Endodermal cell (in vitro differentiated cells): Measurements from ENCODE around the gene LGMN. TPM values are rescaled to one million over a fixed set of nuclear protein-coding genes. Genes with fewer than 3 reads are reported as not detected.
"Not testable (repeated sequence)": the region's sequence is repeated elsewhere in the genome, so short reads cannot be mapped to it uniquely, and the experiment has no call there.

ENCODE experiments used
- DNase-seq: peaks from one replicate; pipeline ENCODE4 v3.0.0-alpha.2; 2017
- H3K27ac ChIP-seq: 2 replicates; pipeline ENCODE4 v1.5.1; 2013; ENCODE audit warnings: mild to moderate bottlenecking, low read depth, low read length, moderate library complexity
- H3K27me3 ChIP-seq: 2 replicates; pipeline ENCODE4 v1.6.1; 2013; ENCODE audit warnings: mild to moderate bottlenecking, low read length, moderate library complexity; ENCODE audit not compliant: insufficient read depth, control insufficient read depth, poor library complexity, severe bottlenecking
- H3K36me3 ChIP-seq: 2 replicates; pipeline ENCODE4 v1.7.0; 2013; ENCODE audit warnings: mild to moderate bottlenecking, low read length, moderate library complexity; ENCODE audit not compliant: control insufficient read depth, insufficient read depth
- H3K4me1 ChIP-seq: one replicate; pipeline ENCODE4 v1.7.0; 2013; ENCODE audit warnings: low read length; ENCODE audit not compliant: control insufficient read depth, insufficient read depth
- H3K4me3 ChIP-seq: 2 replicates; pipeline ENCODE4 v1.5.1; 2013; ENCODE audit warnings: mild to moderate bottlenecking, low read length, moderate library complexity
- H3K9ac ChIP-seq: 2 replicates; pipeline ENCODE4 v1.6.1; 2013; ENCODE audit warnings: mild to moderate bottlenecking, low read length, moderate library complexity; ENCODE audit not compliant: poor library complexity, severe bottlenecking; ENCODE audit errors: extremely low read depth
- H3K9me3 ChIP-seq: 2 replicates; pipeline ENCODE4 v1.6.1; 2013; ENCODE audit warnings: mild to moderate bottlenecking, low read length, moderate library complexity; ENCODE audit not compliant: control insufficient read depth
- H3K27ac Mint-ChIP-seq: 2 replicates; pipeline ENCODE4 v1.8.0; 2020; ENCODE audit warnings: mixed read lengths
- H3K27me3 Mint-ChIP-seq: 2 replicates; pipeline ENCODE4 v1.8.0; 2021; ENCODE audit warnings: mild to moderate bottlenecking, mixed read lengths; ENCODE audit not compliant: insufficient read depth
- H3K36me3 Mint-ChIP-seq: 2 replicates; pipeline ENCODE4 v1.8.0; 2020; ENCODE audit warnings: low read depth, mixed read lengths
- H3K4me1 Mint-ChIP-seq: 2 replicates; pipeline ENCODE4 v1.8.0; 2020; ENCODE audit warnings: mixed read lengths
- H3K4me3 Mint-ChIP-seq: 2 replicates; pipeline ENCODE4 v1.8.0; 2020; ENCODE audit warnings: mild to moderate bottlenecking, moderate library complexity, mixed read lengths
- H3K9me3 Mint-ChIP-seq: 2 replicates; pipeline ENCODE4 v1.8.0; 2020; ENCODE audit warnings: mild to moderate bottlenecking, mixed read lengths
- WGBS, 2 experiments: methylation state at CpG; one replicate each; pipeline versions ENCODE4 v1.1.5 to v1.1.7; 2013; ENCODE audit warnings: missing lambda C conversion rate in 2 of 2, mixed read lengths in 1 of 2; ENCODE audit not compliant: insufficient coverage in 1 of 2, insufficient read length in 1 of 2; 5-methylcytosine and 5-hydroxymethylcytosine counted together
- total RNA-seq, 2 donors: library from RNA; stranded (reverse); fragmentation: NEBNext Ultra II Directional in 1 of 2; extraction: Animal tissue kit (Norgen Biotek cat#: 25700) in 1 of 2; gene quantifications; 2 replicates in 1 of 2; 3 replicates in 1 of 2; pipeline ENCODE4 v1.2.1, GENCODE V29; 2021
- TF ChIP-seq, protein P1 (sequence below): fragments of 200-600 bp; sonication (generic); conservative IDR thresholded peaks from 2 replicates; pipeline ENCODE4 v1.5.0; 2021; ENCODE audit warnings: antibody characterized with exemption, mild to moderate bottlenecking

Gene LGMN
- total RNA-seq, 2 donors from 2014 or later: 61.4 to 87.2 TPM

DNA sequence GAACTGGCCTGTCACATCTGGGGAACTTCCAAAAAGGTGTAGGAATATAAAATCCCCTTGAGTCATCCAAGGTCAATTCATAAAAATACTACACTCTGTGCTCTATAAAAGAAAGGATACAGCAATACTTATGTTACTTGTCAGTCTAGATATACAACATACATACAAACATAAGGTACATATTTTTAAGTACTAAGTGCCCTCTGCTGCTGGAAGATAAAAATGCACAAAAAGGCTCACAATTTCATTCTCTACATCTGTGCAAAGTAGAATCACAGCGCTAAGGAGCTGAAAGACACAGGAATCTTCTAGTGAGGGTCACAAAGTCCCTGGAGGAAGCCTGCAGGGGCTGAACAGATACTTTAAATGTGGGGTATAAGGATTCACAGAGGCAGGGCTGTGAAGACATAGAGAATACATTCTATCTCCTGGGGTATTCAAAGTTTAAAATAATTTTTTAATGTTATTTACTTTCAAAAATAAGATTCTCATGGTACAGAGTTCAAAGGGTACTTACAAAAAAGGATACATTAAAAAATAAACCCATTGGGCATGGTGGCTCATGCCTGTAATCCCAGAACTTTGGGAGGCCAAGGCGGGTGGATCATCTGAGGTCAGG is 35.5 kb upstream of the LGMN start:
- 72 to 79% methylated on average over 2 of the region's 2 CpGs for WGBS, 2 experiments
- Mint-ChIP-seq H3K9me3 (peaks cover 8% of the 10 kb centered on the region), H3K4me3 (no peak overlapping the region), H3K27ac (no peak overlapping the region), H3K36me3 (no peaks in the 10 kb centered on the region), H3K27me3 (no peaks in the 10 kb centered on the region), H3K4me1 (no peaks in the 10 kb centered on the region)
- peaks cover 11% of the 10 kb centered on the region for H3K9me3 ChIP-seq
- H3K4me3 ChIP-seq: no peak overlapping the region
- H3K9ac ChIP-seq: no peak overlapping the region
- H3K4me1 ChIP-seq: peaks cover 5% of the 10 kb centered on the region
- no peaks in the 10 kb centered on the region for H3K27me3 ChIP-seq
- no peaks in the 10 kb centered on the region for H3K36me3 ChIP-seq
- no peak for DNase-seq
- TF ChIP-seq, protein P1, sequence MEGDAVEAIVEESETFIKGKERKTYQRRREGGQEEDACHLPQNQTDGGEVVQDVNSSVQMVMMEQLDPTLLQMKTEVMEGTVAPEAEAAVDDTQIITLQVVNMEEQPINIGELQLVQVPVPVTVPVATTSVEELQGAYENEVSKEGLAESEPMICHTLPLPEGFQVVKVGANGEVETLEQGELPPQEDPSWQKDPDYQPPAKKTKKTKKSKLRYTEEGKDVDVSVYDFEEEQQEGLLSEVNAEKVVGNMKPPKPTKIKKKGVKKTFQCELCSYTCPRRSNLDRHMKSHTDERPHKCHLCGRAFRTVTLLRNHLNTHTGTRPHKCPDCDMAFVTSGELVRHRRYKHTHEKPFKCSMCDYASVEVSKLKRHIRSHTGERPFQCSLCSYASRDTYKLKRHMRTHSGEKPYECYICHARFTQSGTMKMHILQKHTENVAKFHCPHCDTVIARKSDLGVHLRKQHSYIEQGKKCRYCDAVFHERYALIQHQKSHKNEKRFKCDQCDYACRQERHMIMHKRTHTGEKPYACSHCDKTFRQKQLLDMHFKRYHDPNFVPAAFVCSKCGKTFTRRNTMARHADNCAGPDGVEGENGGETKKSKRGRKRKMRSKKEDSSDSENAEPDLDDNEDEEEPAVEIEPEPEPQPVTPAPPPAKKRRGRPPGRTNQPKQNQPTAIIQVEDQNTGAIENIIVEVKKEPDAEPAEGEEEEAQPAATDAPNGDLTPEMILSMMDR: peak; percentile 73
- no peak overlapping the region for H3K27ac ChIP-seq

DNA sequence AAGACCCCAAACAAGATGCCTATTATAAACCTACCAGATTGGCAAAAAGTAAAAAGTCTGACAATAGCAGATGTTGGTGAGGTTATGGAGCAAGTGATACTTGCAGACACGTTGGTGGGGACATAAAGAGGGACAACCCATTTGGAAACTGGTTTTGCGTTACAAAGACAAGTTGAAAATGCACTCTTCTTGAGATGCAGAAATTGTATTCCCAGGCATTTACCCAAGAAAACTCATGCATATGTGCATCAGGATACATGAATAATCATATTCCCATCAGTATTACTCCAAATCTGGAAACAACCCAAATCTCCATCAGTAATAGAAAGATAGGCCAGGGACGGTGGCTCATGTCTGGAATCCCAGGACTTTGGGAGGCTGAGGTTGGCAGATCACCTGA is 32.9 kb upstream of the LGMN start:
- no peaks in the 10 kb centered on the region for H3K9me3 Mint-ChIP-seq
- no peaks in the 10 kb centered on the region for H3K4me1 Mint-ChIP-seq
- H3K27me3 Mint-ChIP-seq: peaks cover 2% of the 10 kb centered on the region
- H3K27ac Mint-ChIP-seq: no peak overlapping the region
- H3K4me3 Mint-ChIP-seq: no peak overlapping the region
- peaks cover 2% of the 10 kb centered on the region for H3K9me3 ChIP-seq
- no peak overlapping the region for H3K27ac ChIP-seq
- DNase-seq: no peak
- no peaks in the 10 kb centered on the region for H3K36me3 ChIP-seq
- H3K36me3 Mint-ChIP-seq: no peaks in the 10 kb centered on the region
- H3K27me3 ChIP-seq: no peaks in the 10 kb centered on the region
- H3K4me3 ChIP-seq: no peak overlapping the region
- TF ChIP-seq, protein P1: no peak
- peaks cover 5% of the 10 kb centered on the region for H3K4me1 ChIP-seq
- 78 to 84% methylated on average over 3 of the region's 3 CpGs for WGBS, 2 experiments
- no peak overlapping the region for H3K9ac ChIP-seq

- Mint-ChIP-seq H3K27ac (no peak overlapping the region), H3K9me3 (no peaks in the 10 kb centered on the region), H3K4me1 (no peaks in the 10 kb centered on the region), H3K4me3 (no peak overlapping the region), H3K36me3 (no peaks in the 10 kb centered on the region), H3K27me3 (peaks cover 2% of the 10 kb centered on the region)
- no peaks in the 10 kb centered on the region for H3K9me3 ChIP-seq
- peaks cover 4% of the 10 kb centered on the region for H3K4me1 ChIP-seq
- no peak overlapping the region for H3K27ac ChIP-seq
- TF ChIP-seq, protein P1: no peak
- 86 to 94% methylated on average over 4 to 6 of the region's 7 CpGs for WGBS, 2 experiments
- H3K36me3 ChIP-seq: no peaks in the 10 kb centered on the region
- no peak overlapping the region for H3K9ac ChIP-seq
- no peak for DNase-seq
- no peak overlapping the region for H3K4me3 ChIP-seq
- H3K27me3 ChIP-seq: no peaks in the 10 kb centered on the region
Observed at GRCh38 chr14:92780444-92781232, 32.2 kb upstream of the LGMN start.

DNA sequence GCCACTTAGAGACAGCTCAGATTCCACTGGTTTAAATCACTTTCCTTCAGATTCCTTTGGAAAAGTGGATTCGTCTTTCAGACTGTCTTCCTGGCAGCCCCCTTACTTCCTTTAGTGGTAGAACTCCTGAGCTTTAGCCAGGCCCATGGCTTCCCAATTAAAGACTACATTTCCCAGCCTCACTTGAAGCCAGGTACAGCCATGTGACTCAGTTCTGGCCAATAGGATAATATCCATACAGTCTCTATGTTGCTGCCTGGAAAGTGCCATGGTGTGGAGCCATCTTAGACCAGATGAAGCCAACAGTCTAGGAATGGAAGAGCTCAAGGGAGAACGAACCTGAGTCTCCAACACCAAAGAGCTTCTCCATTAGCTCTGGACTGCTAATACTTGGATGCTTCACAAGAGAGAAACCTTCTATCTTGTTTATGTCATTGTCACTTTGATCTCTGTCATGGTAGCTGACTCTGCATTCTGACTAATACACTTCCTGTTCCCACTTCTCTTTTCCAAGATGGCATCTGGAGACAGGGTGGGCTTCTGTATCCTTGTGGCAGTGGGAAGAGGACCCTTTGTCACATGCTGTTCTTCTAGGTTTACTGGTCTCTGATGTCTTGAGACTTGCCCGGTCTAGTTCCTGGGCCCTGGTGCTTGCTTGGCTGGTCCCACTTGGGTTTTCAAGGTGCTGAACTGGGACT is 30.6 kb upstream of the LGMN start:
- H3K9me3 ChIP-seq, H3K4me1 Mint-ChIP-seq, H3K27me3 ChIP-seq, H3K27ac ChIP-seq, H3K27ac Mint-ChIP-seq, H3K36me3 ChIP-seq, DNase-seq, H3K9me3 Mint-ChIP-seq, H3K9ac ChIP-seq, H3K36me3 Mint-ChIP-seq, H3K27me3 Mint-ChIP-seq, H3K4me3 Mint-ChIP-seq, H3K4me1 ChIP-seq, H3K4me3 ChIP-seq: not testable (repeated sequence)
- WGBS, 2 experiments: 100% methylated on average over 2 of the region's 3 CpGs; no CpG with 5 or more reads in 1 of the 2 experiments

DNA sequence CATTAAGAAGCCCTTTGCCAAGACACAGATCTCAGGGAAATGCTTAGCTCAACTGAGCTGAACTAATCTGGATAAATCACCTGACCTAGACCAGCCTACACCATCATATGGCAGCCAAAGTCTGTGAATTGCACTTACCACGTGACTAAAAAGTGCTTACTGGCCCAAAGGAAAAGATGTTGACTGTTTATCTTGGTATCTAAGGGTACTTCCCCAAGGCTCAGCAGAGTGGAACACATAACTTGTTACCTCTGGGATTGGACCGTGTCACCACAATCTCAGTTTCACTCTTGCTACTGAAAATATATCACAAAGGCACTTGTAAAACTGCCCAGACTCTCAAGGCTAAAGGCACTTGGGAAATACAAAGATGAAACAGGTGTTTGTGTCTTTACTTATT is 26.9 kb upstream of the LGMN start:
- H3K36me3 ChIP-seq, H3K4me1 Mint-ChIP-seq, H3K9ac ChIP-seq, H3K27me3 Mint-ChIP-seq, H3K9me3 ChIP-seq, H3K27ac ChIP-seq, H3K4me1 ChIP-seq, H3K36me3 Mint-ChIP-seq, H3K4me3 Mint-ChIP-seq, H3K27ac Mint-ChIP-seq, H3K9me3 Mint-ChIP-seq, DNase-seq, H3K4me3 ChIP-seq, H3K27me3 ChIP-seq: not testable (repeated sequence)
- WGBS, 2 experiments: 44 to 48% methylated on average over 2 of the region's 2 CpGs
